22Rv1 (cell line): Measurements from ENCODE around the gene KCNJ6.

ENCODE experiments used
- ZFX ChIP-seq: fragments of 450-650 bp; IDR thresholded peaks from 2 replicates; pipeline ENCODE4 v1.6.1; 2017; ENCODE audit warnings: antibody characterized with exemption, borderline replicate concordance
- TF ChIP-seq, protein P1 (sequence below): fragments of 450-650 bp; IDR thresholded peaks from 2 replicates; pipeline ENCODE4 v1.5.1; 2017; ENCODE audit warnings: mild to moderate bottlenecking

GRCh38 chr21:37579356-37579755, 336.9 kb downstream of the KCNJ6 start:
- TF ChIP-seq, protein P1, sequence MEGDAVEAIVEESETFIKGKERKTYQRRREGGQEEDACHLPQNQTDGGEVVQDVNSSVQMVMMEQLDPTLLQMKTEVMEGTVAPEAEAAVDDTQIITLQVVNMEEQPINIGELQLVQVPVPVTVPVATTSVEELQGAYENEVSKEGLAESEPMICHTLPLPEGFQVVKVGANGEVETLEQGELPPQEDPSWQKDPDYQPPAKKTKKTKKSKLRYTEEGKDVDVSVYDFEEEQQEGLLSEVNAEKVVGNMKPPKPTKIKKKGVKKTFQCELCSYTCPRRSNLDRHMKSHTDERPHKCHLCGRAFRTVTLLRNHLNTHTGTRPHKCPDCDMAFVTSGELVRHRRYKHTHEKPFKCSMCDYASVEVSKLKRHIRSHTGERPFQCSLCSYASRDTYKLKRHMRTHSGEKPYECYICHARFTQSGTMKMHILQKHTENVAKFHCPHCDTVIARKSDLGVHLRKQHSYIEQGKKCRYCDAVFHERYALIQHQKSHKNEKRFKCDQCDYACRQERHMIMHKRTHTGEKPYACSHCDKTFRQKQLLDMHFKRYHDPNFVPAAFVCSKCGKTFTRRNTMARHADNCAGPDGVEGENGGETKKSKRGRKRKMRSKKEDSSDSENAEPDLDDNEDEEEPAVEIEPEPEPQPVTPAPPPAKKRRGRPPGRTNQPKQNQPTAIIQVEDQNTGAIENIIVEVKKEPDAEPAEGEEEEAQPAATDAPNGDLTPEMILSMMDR: no peak
- no peak for TF ChIP-seq ZFX
